Choroid plexus epithelial cell (primary cell): ENCODE results near the gene MDM1.

Experiments used
- DNase-seq: peaks from one replicate; pipeline ENCODE4 v3.0.0-alpha.2; 2010; ENCODE audit warnings: low read depth
- H3K4me3 ChIP-seq: 2 replicates; pipeline ENCODE4 v1.5.1; 2011; ENCODE audit warnings: low read depth, mild to moderate bottlenecking, control low read depth, low read length, moderate library complexity
- TF ChIP-seq, protein P1 (sequence below): conservative IDR thresholded peaks from 2 replicates; pipeline ENCODE4 v1.5.1; 2011; ENCODE audit warnings: low read depth, mild to moderate bottlenecking, control low read depth, inconsistent platforms, low read length, moderate library complexity

Gene MDM1

DNA sequence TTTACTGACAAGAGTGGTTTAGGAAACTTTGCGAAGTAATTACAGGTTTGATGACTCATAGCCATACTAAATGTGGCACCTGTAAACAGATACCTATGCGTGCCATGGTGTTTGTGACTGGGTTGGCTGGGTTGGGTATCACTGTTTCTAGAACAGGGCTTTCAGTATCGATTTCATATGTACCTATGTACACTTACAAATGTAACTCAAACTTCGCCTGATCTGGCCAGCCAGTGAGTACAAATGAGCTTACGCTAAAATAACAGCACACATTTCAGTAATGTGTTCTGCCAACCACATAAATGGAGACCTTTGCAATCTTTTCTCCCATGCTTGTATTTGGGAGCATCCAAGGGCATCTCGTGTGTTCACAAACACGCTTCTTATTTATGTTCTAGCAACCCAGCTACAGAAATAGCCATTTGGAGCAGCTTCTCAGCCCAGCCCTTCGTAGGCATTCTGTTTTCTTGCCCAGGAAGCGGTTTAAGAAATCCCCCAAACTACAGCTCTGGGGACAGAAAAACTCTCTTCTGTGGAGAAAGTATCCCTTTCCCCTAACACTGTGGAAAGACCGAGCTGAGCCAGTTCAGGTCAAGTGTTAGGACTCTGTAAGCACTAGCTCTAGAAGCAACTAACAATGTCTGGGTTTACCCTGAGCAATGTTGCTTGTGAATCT lies 42.3 kb upstream of the MDM1 start:
- TF ChIP-seq, protein P1, sequence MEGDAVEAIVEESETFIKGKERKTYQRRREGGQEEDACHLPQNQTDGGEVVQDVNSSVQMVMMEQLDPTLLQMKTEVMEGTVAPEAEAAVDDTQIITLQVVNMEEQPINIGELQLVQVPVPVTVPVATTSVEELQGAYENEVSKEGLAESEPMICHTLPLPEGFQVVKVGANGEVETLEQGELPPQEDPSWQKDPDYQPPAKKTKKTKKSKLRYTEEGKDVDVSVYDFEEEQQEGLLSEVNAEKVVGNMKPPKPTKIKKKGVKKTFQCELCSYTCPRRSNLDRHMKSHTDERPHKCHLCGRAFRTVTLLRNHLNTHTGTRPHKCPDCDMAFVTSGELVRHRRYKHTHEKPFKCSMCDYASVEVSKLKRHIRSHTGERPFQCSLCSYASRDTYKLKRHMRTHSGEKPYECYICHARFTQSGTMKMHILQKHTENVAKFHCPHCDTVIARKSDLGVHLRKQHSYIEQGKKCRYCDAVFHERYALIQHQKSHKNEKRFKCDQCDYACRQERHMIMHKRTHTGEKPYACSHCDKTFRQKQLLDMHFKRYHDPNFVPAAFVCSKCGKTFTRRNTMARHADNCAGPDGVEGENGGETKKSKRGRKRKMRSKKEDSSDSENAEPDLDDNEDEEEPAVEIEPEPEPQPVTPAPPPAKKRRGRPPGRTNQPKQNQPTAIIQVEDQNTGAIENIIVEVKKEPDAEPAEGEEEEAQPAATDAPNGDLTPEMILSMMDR, result no peak
- no peak for DNase-seq
- no peak overlapping the region for H3K4me3 ChIP-seq

DNA sequence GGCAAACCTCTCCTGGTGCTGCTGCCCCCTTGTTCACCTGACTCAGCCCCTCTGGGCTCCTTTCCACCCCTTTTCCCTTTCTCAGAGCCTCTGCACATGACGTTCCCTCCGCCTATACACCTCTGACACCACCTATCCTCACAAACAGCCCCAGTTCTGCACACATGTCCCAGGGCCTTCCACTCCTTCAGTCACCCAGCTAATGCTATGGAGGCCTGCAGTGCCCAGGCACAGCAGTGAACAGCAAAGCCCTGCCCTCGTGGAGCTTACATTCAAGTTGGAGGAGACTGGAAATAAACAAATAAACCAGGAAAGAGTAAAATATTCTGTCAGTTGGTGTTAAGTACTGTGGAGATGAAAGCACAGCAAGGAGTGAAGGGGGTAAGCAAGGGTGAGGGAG lies 38.5 kb upstream of the MDM1 start:
- no peak overlapping the region for H3K4me3 ChIP-seq
- no peak for DNase-seq
- TF ChIP-seq, protein P1, result no peak

DNA sequence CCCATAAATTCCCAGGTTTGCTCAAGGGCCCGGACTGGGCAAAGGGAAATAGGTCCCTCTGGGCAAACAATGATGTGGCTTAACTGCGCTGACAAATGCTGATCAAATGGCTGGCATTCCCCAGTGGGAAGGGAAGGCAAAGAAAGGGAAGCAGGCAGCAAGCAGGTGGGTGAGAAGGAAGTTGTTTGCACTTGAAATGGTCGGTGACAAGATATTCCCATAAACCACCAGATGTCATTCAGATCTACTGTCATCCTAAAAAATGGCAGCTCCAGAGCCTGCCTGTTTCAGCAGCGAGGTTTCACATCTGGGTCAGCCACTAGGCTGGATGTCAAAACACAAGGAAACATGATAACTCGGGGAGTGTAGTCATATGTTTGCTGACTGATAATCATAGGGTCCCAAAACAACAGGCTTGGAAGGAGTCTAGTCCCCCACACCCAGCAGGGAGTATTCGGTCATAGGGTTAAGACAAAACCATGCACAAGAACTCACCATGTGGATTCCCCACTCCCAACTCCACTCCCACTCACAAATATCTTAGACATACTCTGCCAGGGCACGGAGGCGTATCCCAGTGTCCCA lies 37.9 kb upstream of the MDM1 start:
- H3K4me3 ChIP-seq, result no peak overlapping the region
- DNase-seq, result peak; percentile 24
- TF ChIP-seq, protein P1, result no peak

DNA sequence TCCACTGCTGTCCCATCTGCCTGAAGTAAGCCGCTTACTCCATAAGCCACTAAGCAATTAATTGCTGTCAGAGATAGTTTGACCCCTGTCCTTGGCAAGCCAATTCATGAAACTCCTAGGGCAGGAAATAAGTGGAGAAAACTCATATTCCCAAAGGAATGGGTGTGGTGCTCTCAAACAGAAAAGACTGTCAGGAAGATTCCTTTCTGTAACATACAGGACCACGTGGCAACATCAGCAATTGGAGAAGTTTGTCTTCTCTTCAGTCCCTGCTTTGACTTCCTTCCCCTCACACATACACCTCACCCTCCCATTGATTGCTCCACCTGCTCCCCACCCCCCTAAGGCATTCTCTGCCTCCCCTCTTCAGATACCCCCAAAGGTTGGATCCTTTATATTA lies 36.2 kb upstream of the MDM1 start:
- TF ChIP-seq, protein P1, result no peak
- no peak overlapping the region for H3K4me3 ChIP-seq
- no peak for DNase-seq

DNA sequence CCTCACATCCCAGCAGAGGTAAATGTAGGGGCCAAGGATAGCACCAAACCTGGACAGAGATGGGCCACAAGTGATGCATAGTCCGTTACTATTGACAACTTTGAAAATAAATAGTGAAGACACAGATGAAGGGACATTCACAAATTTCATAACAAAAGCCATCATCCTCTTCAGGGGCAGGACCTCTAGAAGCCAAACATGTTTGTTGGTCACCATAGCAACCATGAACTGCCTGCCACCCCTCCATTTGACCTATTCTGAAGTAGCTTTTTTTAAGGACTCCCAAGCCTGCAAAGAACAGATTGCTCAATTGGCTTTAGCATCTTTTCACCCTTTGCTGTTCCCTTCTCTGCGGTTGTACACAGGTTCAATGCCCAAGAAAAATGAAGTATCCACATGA lies 35.7 kb upstream of the MDM1 start:
- TF ChIP-seq, protein P1, result no peak
- H3K4me3 ChIP-seq, result no peak overlapping the region
- peak; percentile 77 for DNase-seq

DNA sequence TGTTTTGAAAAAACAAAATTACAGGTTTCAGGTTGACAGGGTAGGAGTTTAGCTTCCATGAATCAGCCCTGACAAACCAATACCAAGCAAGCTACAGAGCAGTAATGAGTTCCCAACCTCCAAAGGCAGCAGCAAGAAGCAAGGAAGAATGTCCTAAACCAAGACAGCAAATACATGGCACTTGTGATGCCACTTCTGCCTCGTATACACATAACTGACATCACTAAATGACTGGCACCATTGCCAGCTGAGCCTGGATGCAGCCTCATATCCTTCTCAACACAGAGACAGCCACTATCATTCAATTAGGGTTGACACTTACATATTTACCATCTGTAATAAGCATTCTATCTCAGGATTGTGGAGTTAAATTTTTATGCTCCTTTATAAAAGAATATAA lies 35.0 kb upstream of the MDM1 start:
- TF ChIP-seq, protein P1, result no peak
- no peak for DNase-seq
- H3K4me3 ChIP-seq, result no peak overlapping the region

DNA sequence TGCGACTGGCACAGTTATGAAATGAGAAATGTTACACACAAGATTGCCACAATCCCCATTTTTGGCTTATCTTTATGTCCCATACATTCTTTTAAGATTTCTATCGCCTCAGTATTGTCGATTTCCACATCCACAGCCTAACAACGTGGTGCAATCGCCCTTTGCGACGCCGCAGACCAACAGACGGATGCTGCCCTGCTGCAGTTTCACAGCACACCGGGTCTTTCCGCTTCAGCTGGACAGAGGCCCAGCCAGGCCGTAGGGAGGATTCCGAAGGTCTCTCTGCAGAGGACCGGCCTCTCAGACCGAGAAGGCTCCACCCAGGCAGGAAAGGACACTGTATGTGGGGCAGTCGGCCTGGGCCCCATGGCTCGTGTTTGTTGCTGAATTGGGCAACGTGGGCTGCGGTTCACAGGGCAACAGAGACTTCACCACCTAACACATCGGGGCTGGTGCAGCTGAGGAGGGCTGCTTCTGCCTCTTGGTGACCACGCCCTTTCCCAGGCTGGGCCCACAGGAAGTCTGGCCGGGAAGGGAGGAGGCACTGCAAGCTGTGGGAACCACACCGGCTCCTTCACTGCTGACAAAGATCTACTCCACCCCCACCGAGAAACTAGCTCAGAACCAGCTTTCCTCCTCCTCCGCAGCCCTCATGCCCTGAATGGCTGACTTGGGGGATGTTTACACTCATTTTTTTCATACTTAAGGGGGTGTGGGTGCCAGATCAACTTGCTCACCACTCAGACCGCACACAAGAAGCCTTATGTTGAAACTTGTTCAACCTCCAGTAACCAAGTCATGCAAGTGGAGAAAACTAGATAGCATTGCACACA lies 32.9 kb upstream of the MDM1 start:
- H3K4me3 ChIP-seq, result peak overlapping the region; percentile 53

More for the DNA sequence above, 32.9 kb upstream of the MDM1 start:
- peak; percentile 99 for DNase-seq
- TF ChIP-seq, protein P1, result peak; percentile 16
